ENCODE results near the gene MLLT6.

DNA sequence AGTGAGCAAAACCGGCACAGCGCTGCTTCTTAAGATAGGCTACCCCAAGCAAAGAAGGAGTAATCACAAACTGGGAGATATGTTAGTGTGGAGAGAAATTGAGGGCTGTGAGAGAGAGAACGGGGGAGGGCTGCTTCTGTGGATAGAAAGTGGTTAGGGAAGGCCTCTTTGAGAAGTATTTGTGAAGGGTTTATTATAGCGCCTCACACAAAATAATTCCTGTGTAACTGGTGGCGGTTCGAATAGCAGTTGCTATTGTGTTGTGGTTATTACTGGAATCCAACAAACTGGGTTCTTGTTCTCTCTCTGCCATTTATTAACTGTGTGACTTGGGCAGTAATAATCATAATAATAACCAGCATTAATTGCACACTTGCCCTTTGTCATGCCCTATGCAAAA is 15.9 kb downstream of the MLLT6 start:
- TF ChIP-seq, protein P1, sequence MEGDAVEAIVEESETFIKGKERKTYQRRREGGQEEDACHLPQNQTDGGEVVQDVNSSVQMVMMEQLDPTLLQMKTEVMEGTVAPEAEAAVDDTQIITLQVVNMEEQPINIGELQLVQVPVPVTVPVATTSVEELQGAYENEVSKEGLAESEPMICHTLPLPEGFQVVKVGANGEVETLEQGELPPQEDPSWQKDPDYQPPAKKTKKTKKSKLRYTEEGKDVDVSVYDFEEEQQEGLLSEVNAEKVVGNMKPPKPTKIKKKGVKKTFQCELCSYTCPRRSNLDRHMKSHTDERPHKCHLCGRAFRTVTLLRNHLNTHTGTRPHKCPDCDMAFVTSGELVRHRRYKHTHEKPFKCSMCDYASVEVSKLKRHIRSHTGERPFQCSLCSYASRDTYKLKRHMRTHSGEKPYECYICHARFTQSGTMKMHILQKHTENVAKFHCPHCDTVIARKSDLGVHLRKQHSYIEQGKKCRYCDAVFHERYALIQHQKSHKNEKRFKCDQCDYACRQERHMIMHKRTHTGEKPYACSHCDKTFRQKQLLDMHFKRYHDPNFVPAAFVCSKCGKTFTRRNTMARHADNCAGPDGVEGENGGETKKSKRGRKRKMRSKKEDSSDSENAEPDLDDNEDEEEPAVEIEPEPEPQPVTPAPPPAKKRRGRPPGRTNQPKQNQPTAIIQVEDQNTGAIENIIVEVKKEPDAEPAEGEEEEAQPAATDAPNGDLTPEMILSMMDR (conservative IDR thresholded peaks at IDR 0.05; ENCODE audit: low read length) = no peak
- TF ChIP-seq EZH2phosphoT487 (IDR thresholded peaks at IDR 0.05; ENCODE audit: borderline replicate concordance) = no peak

Data from Loucy (cell line).